ENCODE results near the gene ATP13A3. TPM values are rescaled to one million over a fixed set of nuclear protein-coding genes. Genes with fewer than 3 reads are reported as not detected.

Gene ATP13A3
- total RNA-seq, 1 donor from 2014 or later, result 74.6 TPM

DNA sequence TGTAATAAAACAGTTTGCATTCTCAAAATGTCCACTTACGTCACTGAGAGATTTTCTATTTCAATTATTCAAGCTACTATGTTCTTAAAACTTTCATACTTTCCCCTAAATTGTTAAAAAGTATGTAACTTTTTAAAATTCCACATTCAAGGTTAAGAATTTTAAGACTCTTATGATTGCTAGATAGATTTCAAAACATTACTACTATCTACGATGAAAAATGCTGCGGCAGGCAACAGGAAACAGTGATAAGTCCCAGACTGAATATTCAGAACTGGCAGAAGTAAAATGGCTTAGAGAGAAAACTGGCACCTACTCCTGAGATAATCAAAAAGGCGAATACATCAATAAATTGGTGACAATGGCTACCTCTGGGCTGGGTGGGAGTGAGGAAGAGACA lies 16.2 kb downstream of the ATP13A3 start:
- Mint-ChIP-seq H3K4me3 (no peak overlapping the region), H3K9me3 (no peaks in the 10 kb centered on the region), H3K27ac (ENCODE audit: unreplicated experiment) (no peak overlapping the region), H3K4me1 (peaks cover 27% of the 10 kb centered on the region), H3K27me3 (ENCODE audit: low read depth) (no peaks in the 10 kb centered on the region), H3K36me3 (ENCODE audit: low read depth) (no peaks in the 10 kb centered on the region)
- DNase-seq (ENCODE audit: low read depth, low spot score), result no peak
- TF ChIP-seq, protein P1, sequence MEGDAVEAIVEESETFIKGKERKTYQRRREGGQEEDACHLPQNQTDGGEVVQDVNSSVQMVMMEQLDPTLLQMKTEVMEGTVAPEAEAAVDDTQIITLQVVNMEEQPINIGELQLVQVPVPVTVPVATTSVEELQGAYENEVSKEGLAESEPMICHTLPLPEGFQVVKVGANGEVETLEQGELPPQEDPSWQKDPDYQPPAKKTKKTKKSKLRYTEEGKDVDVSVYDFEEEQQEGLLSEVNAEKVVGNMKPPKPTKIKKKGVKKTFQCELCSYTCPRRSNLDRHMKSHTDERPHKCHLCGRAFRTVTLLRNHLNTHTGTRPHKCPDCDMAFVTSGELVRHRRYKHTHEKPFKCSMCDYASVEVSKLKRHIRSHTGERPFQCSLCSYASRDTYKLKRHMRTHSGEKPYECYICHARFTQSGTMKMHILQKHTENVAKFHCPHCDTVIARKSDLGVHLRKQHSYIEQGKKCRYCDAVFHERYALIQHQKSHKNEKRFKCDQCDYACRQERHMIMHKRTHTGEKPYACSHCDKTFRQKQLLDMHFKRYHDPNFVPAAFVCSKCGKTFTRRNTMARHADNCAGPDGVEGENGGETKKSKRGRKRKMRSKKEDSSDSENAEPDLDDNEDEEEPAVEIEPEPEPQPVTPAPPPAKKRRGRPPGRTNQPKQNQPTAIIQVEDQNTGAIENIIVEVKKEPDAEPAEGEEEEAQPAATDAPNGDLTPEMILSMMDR (conservative IDR thresholded peaks at IDR 0.05), result no peak

DNA sequence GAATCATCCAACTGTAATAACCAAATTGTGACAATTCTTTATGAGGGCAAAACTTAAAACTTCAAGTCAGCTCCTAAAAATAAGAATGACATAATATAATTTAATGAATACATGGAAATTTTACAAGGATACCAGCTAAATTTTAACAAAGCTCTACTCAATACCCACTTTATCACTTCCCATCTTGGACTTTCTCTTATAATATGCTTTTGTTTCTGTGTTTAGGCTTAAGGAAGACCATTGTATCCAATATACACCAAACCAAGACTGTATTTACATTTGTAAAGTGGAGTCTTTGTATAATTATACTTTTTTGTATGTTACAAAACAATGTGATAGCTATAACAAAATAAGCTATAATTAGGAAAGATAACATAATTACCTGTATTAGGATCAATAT lies 16.8 kb downstream of the ATP13A3 start:
- TF ChIP-seq, protein P1 (conservative IDR thresholded peaks at IDR 0.05), result no peak
- H3K27ac Mint-ChIP-seq (ENCODE audit: unreplicated experiment), result no peak overlapping the region
- H3K9me3 Mint-ChIP-seq, result no peaks in the 10 kb centered on the region
- H3K36me3 Mint-ChIP-seq (ENCODE audit: low read depth), result no peaks in the 10 kb centered on the region
- DNase-seq (ENCODE audit: low read depth, low spot score), result no peak
- H3K4me1 Mint-ChIP-seq, result peaks cover 32% of the 10 kb centered on the region
- no peaks in the 10 kb centered on the region for H3K27me3 Mint-ChIP-seq (ENCODE audit: low read depth)
- H3K4me3 Mint-ChIP-seq, result no peak overlapping the region

DNA sequence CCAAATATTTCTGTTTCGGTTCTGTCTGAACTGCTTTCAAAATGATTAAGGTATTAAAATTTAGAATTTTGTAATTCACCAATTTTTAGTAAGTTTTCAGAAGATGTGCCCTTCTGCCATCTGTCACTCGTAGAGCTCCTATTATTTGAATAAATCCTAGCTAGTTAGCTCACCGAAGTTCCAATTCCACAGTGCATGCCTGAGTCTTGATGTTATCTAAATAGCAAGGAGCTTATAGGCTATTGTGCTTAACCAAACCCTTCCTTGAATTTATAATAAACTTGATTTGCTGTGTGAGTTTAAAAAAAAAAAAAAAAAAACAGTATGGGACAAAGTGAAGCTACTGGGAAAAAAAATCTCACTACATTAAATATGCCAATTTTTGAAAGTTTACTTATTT lies 18.7 kb downstream of the ATP13A3 start:
- H3K36me3 Mint-ChIP-seq (ENCODE audit: low read depth), result no peaks in the 10 kb centered on the region
- no peaks in the 10 kb centered on the region for H3K9me3 Mint-ChIP-seq
- H3K27ac Mint-ChIP-seq (ENCODE audit: unreplicated experiment), result no peak overlapping the region
- H3K27me3 Mint-ChIP-seq (ENCODE audit: low read depth), result no peaks in the 10 kb centered on the region
- DNase-seq (ENCODE audit: low read depth, low spot score), result no peak
- TF ChIP-seq, protein P1 (conservative IDR thresholded peaks at IDR 0.05), result no peak
- no peak overlapping the region for H3K4me3 Mint-ChIP-seq
- peaks cover 32% of the 10 kb centered on the region for H3K4me1 Mint-ChIP-seq

DNA sequence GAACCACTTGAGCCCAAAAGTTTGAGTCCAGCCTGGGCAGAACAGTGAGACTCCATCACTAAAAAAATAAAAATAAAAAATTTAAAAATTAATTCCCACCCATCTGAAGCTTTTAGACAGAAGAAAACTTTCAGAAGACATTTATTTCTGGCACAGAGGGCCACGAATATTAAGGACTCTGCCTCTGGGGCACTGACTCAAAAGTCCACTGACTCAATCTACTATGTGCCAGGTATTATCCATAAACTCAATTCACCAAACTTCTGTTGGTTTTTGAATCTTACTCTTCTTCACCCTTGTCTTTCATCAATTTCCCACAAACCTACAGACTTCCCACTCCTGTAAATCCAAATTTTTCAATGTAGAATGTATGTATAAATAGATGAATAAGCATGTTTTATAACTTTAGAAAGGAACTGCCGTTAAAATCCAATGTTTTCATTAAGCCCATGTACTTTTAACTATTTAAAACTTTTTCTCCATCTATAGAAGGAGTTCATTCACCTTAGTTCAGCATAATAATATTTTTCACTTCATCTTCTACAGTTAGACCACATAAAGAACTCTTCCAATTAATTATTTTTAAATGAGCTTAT lies 19.9 kb downstream of the ATP13A3 start:
- Mint-ChIP-seq H3K9me3 (no peaks in the 10 kb centered on the region), H3K27me3 (ENCODE audit: low read depth) (no peaks in the 10 kb centered on the region), H3K36me3 (ENCODE audit: low read depth) (no peaks in the 10 kb centered on the region), H3K27ac (ENCODE audit: unreplicated experiment) (no peak overlapping the region), H3K4me3 (no peak overlapping the region), H3K4me1 (peaks cover 25% of the 10 kb centered on the region)
- TF ChIP-seq, protein P1 (conservative IDR thresholded peaks at IDR 0.05), result no peak
- DNase-seq (ENCODE audit: low read depth, low spot score), result no peak

DNA sequence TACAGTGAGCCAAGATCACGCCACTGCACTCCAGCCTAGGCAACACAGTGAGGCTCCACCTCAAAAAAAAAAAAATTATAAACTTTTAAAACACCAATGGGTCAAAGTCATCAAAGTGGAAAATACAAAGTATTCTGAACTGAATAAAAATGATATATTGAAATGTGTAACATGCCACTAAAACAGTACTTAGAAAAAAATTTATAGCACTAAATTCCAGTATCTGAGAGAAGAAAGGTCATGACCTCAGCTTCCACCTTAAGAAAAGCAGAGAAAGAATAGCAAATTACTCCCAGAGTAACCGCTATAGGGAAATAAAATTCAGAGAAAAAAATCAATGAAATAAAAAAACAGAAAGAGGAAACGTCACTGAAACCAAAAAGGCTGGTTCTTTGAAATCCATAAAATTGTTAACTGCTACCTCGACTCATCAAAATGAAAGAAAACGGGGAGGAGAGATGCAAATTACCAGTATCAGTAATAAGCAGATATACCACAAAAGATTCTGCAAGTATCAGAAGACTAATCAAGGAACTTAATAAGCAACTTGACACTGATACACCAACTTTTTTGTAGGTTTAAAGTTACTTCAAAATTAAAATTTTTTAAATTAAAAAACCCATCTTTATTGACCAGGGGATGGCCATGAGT lies 20.8 kb downstream of the ATP13A3 start:
- Mint-ChIP-seq H3K27ac (ENCODE audit: unreplicated experiment) (no peak overlapping the region), H3K4me1 (peaks cover 19% of the 10 kb centered on the region), H3K36me3 (ENCODE audit: low read depth) (no peaks in the 10 kb centered on the region), H3K27me3 (ENCODE audit: low read depth) (no peaks in the 10 kb centered on the region), H3K4me3 (no peak overlapping the region), H3K9me3 (no peaks in the 10 kb centered on the region)
- DNase-seq (ENCODE audit: low read depth, low spot score), result no peak
- TF ChIP-seq, protein P1 (conservative IDR thresholded peaks at IDR 0.05), result no peak
